Progenitor cell of endocrine pancreas (in vitro differentiated cells): ENCODE measurements around the gene SART1. TPM values are rescaled to one million over a fixed set of nuclear protein-coding genes. Genes with fewer than 3 reads are reported as not detected.

Experiments used
- DNase-seq: peaks from one replicate; pipeline ENCODE4 v3.0.0; 2021; ENCODE audit warnings: low spot score; ENCODE audit not compliant: unreplicated experiment
- H3K27ac Mint-ChIP-seq: 2 replicates; pipeline ENCODE4 v1.8.0; 2021; ENCODE audit warnings: mild to moderate bottlenecking, moderate library complexity, mixed read lengths
- H3K27me3 Mint-ChIP-seq: 2 replicates; pipeline ENCODE4 v1.8.0; 2021; ENCODE audit warnings: mixed read lengths
- H3K36me3 Mint-ChIP-seq: 2 replicates; pipeline ENCODE4 v1.8.0; 2022; ENCODE audit warnings: mixed read lengths; ENCODE audit not compliant: insufficient read depth
- H3K4me1 Mint-ChIP-seq: 2 replicates; pipeline ENCODE4 v1.8.0; 2021; ENCODE audit warnings: low read depth, mixed read lengths
- H3K4me3 Mint-ChIP-seq: 2 replicates; pipeline ENCODE4 v1.8.0; 2021; ENCODE audit warnings: low read depth, mild to moderate bottlenecking, moderate library complexity, mixed read lengths
- H3K9me3 Mint-ChIP-seq: 2 replicates; pipeline ENCODE4 v1.8.0; 2021; ENCODE audit warnings: low read depth, mixed read lengths
- total RNA-seq: library from RNA; stranded (reverse); gene quantifications from 2 replicates; pipeline ENCODE4 v1.2.1, GENCODE V29; 2021
- TF ChIP-seq, protein P1 (sequence below): fragments of 200-600 bp; sonication (generic); IDR thresholded peaks from one replicate; pipeline ENCODE4 v1.5.0; 2021; ENCODE audit warnings: antibody characterized with exemption, mild to moderate bottlenecking; ENCODE audit not compliant: unreplicated experiment

The SART1 gene
- total RNA-seq, 1 donor from 2014 or later = 53.1 TPM

DNA sequence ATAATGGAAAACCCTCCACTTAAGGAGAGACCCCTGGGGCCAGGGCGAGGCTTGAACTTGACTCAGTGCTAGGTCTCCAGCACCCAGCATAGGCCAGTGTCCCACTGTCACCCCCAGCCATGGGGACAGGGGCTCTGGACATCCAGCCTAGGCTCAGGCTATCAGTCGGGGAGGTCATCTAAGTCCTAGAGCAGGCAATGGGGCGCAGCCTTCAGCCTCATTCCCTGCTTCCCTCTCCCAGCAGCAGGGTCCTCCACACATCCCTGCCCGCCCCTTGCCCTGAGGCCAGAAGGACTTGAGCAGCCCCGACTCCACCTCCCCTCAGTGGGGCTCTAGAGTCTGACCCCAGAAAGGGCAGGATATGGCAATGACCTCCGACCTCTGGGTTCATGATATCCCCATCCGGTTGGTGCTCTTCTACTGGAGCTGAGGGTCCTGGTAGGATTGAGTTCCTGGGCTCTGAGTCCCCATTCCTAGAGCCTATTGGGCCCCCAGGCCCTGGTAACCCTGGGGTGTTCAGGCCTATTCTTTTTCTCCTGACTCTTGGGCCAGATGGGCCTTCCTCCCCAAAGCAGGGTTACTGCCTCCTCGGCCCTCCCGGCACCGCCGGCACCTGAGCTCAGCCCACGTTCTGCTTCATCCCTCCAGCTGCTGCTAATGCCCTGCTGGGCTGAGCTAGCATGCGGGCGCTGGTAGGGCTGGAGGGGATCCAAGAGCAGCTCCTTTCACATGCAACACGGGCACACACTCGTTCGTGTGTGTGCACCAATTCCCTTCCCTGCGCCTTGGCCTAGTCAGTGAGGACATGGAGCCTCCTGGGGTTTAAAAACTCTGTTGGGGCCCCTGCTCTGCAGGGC lies 54.6 kb downstream of the SART1 start:
- Mint-ChIP-seq H3K36me3 (no peaks in the 10 kb centered on the region), H3K4me3 (no peak overlapping the region), H3K27ac (no peak overlapping the region), H3K4me1 (no peaks in the 10 kb centered on the region), H3K27me3 (peaks cover 13% of the 10 kb centered on the region), H3K9me3 (no peaks in the 10 kb centered on the region)
- TF ChIP-seq, protein P1, sequence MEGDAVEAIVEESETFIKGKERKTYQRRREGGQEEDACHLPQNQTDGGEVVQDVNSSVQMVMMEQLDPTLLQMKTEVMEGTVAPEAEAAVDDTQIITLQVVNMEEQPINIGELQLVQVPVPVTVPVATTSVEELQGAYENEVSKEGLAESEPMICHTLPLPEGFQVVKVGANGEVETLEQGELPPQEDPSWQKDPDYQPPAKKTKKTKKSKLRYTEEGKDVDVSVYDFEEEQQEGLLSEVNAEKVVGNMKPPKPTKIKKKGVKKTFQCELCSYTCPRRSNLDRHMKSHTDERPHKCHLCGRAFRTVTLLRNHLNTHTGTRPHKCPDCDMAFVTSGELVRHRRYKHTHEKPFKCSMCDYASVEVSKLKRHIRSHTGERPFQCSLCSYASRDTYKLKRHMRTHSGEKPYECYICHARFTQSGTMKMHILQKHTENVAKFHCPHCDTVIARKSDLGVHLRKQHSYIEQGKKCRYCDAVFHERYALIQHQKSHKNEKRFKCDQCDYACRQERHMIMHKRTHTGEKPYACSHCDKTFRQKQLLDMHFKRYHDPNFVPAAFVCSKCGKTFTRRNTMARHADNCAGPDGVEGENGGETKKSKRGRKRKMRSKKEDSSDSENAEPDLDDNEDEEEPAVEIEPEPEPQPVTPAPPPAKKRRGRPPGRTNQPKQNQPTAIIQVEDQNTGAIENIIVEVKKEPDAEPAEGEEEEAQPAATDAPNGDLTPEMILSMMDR = no peak
- DNase-seq = no peak

GRCh38 chr11:66016793-66017177 lies 55.3 kb downstream of the SART1 start:
- H3K4me3 Mint-ChIP-seq = no peak overlapping the region
- no peaks in the 10 kb centered on the region for H3K9me3 Mint-ChIP-seq
- H3K4me1 Mint-ChIP-seq = no peaks in the 10 kb centered on the region
- H3K27me3 Mint-ChIP-seq = peaks cover 13% of the 10 kb centered on the region
- no peak for DNase-seq
- H3K27ac Mint-ChIP-seq = no peak overlapping the region
- TF ChIP-seq, protein P1 = no peak
- H3K36me3 Mint-ChIP-seq = no peaks in the 10 kb centered on the region

DNA sequence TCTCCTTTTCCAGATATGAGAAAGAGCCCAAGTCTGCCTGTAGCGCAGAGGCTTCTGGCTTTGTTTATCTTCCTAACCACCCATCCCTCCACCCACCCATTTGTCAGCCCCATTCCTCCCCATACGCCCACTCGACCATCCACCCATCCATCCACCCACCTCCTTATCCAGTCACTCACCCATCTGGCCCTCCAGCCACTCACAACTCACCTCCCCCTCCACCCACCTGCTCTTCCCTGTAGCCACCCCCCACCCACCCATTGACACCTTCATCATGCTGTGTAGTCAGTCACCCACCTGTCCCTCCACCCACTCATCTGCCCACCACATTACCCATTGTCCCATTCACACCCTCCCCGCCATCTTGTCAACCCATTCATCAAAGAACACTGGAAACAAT lies 55.8 kb downstream of the SART1 start:
- Mint-ChIP-seq H3K4me3 (no peak overlapping the region), H3K36me3 (no peaks in the 10 kb centered on the region), H3K9me3 (no peaks in the 10 kb centered on the region), H3K27ac (no peak overlapping the region), H3K4me1 (no peaks in the 10 kb centered on the region), H3K27me3 (peaks cover 15% of the 10 kb centered on the region)
- no peak for DNase-seq
- TF ChIP-seq, protein P1 = no peak

GRCh38 chr11:66020212-66020611 lies 58.7 kb downstream of the SART1 start:
- Mint-ChIP-seq H3K4me3 (no peak overlapping the region), H3K9me3 (no peaks in the 10 kb centered on the region), H3K36me3 (no peaks in the 10 kb centered on the region), H3K27ac (no peak overlapping the region), H3K4me1 (no peaks in the 10 kb centered on the region), H3K27me3 (peaks cover 33% of the 10 kb centered on the region)
- TF ChIP-seq, protein P1 = no peak
- DNase-seq = no peak

- Mint-ChIP-seq H3K4me1 (no peaks in the 10 kb centered on the region), H3K4me3 (no peak overlapping the region), H3K27ac (no peak overlapping the region), H3K36me3 (no peaks in the 10 kb centered on the region), H3K27me3 (peaks cover 36% of the 10 kb centered on the region), H3K9me3 (no peaks in the 10 kb centered on the region)
- DNase-seq = no peak
- TF ChIP-seq, protein P1 = no peak
These were observed 59.3 kb downstream of the SART1 start for GRCh38 chr11:66020618-66021357.
